H7 (cell line): ENCODE data around the gene NTRK1. TPM values are rescaled to one million over a fixed set of nuclear protein-coding genes. Genes with fewer than 3 reads are reported as not detected.
"Not testable (repeated sequence)": the region's sequence is repeated elsewhere in the genome, so short reads cannot be mapped to it uniquely, and the experiment has no call there.

Source experiments
- DNase-seq: peaks from one replicate; pipeline ENCODE4 v3.0.0; 2012
- H3K27me3 ChIP-seq: 2 replicates; pipeline ENCODE4 v1.6.0; 2011; ENCODE audit warnings: mild to moderate bottlenecking, low read length; ENCODE audit not compliant: control insufficient read depth, insufficient read depth
- H3K36me3 ChIP-seq: replicated peaks from 2 replicates; pipeline ENCODE4 v1.5.1; 2011; ENCODE audit warnings: low read length; ENCODE audit not compliant: control insufficient read depth, insufficient read depth
- H3K4me3 ChIP-seq: 2 replicates; pipeline ENCODE4 v1.5.1; 2011; ENCODE audit warnings: low read depth, mild to moderate bottlenecking, control low read depth, low read length, moderate library complexity; ENCODE audit not compliant: insufficient read depth
- total RNA-seq: library from RNA; depleted of rRNA; stranded (reverse); fragments of >200 nt; shearing (Covaris generic); gene quantifications from 2 replicates; pipeline ENCODE4 v1.2.3, GENCODE V29; 2014; rRNA removed

NTRK1 gene
- total RNA-seq, 1 experiment from 2014 or later = 0.07 TPM

GRCh38 chr1:156925154-156926010, 64.7 kb downstream of the NTRK1 start:
- Histone ChIP-seq H3K4me3 (no peak overlapping the region), H3K27me3 (peaks cover 92% of the 10 kb centered on the region), H3K36me3 (no peaks in the 10 kb centered on the region)
- DNase-seq = no peak

GRCh38 chr1:156926175-156926574, 65.5 kb downstream of the NTRK1 start:
- no peak for DNase-seq
- no peak overlapping the region for H3K4me3 ChIP-seq
- H3K27me3 ChIP-seq = peaks cover 87% of the 10 kb centered on the region
- no peaks in the 10 kb centered on the region for H3K36me3 ChIP-seq

- H3K27me3 ChIP-seq = peaks cover 83% of the 10 kb centered on the region
- not testable (repeated sequence) for H3K36me3 ChIP-seq, DNase-seq, H3K4me3 ChIP-seq
These were observed 66.0 kb downstream of the NTRK1 start for GRCh38 chr1:156926695-156927094.

GRCh38 chr1:156927215-156928042, 66.8 kb downstream of the NTRK1 start:
- Histone ChIP-seq H3K27me3 (peaks cover 76% of the 10 kb centered on the region), H3K36me3 (no peaks in the 10 kb centered on the region), H3K4me3 (peak overlapping the region; percentile 58)
- DNase-seq = peak; percentile 94

- Histone ChIP-seq H3K27me3 (peaks cover 69% of the 10 kb centered on the region), H3K4me3 (no peak overlapping the region; the same call in 1 of the 2 replicates), H3K36me3 (no peaks in the 10 kb centered on the region)
- DNase-seq = no peak
These were observed 67.5 kb downstream of the NTRK1 start for GRCh38 chr1:156928043-156928602.

GRCh38 chr1:156929596-156930238, 69.1 kb downstream of the NTRK1 start:
- peaks cover 1% of the 10 kb centered on the region; the same call in 1 of the 2 replicates for H3K36me3 ChIP-seq
- no peak overlapping the region for H3K4me3 ChIP-seq
- peaks cover 53% of the 10 kb centered on the region for H3K27me3 ChIP-seq
- DNase-seq = no peak

- Histone ChIP-seq H3K36me3 (peaks cover 3% of the 10 kb centered on the region), H3K4me3 (no peak overlapping the region), H3K27me3 (peaks cover 45% of the 10 kb centered on the region)
- no peak for DNase-seq
These were observed 69.8 kb downstream of the NTRK1 start for GRCh38 chr1:156930483-156930882.

Other genes with a start within 250 kb of the NTRK1 start
- gene HAPLN2, start 241.4 kb upstream of the NTRK1 start, total RNA-seq = 0.73 and 1.3 TPM in 2 replicates
- gene BCAN, start 218.7 kb upstream of the NTRK1 start, total RNA-seq = 1.7 and 4.1 TPM in 2 replicates
- 220 and 231 TPM in 2 replicates for gene NES, start 183.5 kb upstream of the NTRK1 start, total RNA-seq
- 137 and 190 TPM in 2 replicates for gene CRABP2, start 155.3 kb upstream of the NTRK1 start, total RNA-seq
- gene METTL25B, start 132.4 kb upstream of the NTRK1 start, total RNA-seq = 25.7 and 33.1 TPM in 2 replicates
- gene ISG20L2, start 132.1 kb upstream of the NTRK1 start, total RNA-seq = 55.2 and 56.4 TPM in 2 replicates
- 92.1 and 105 TPM in 2 replicates for gene MRPL24, start 119.8 kb upstream of the NTRK1 start, total RNA-seq
- gene HDGF, start 109.2 kb upstream of the NTRK1 start, total RNA-seq = 408 and 515 TPM in 2 replicates
- 90.6 and 107 TPM in 2 replicates for gene PRCC, start 93.3 kb upstream of the NTRK1 start, total RNA-seq
- gene SH2D2A, start 44.0 kb upstream of the NTRK1 start, total RNA-seq = 4.3 and 8.4 TPM in 2 replicates
- not detected in 2 replicates for gene INSRR, start 1.7 kb upstream of the NTRK1 start, total RNA-seq
- 1.2 and 1.8 TPM in 2 replicates for gene PEAR1, start 32.9 kb downstream of the NTRK1 start, total RNA-seq
- gene LRRC71, start 59.8 kb downstream of the NTRK1 start, total RNA-seq = not detected in 2 replicates
- gene ARHGEF11, start 184.9 kb downstream of the NTRK1 start, total RNA-seq = 44.7 and 46.0 TPM in 2 replicates
- 0.74 and 1.1 TPM in 2 replicates for gene ETV3L, start 238.9 kb downstream of the NTRK1 start, total RNA-seq